Stimulated activated CD4-positive, alpha-beta T cell treated with anti-CD3 and anti-CD28 coated beads, Interleukin-1b, Interleukin-23, amount 100 ng/mL, for 4 hours (primary cell): Measurements from ENCODE around the gene WWOX.

Source experiments
- DNase-seq, 2 donors: peaks; one replicate each; pipeline ENCODE4 v3.0.0-alpha.2; 2020; ENCODE audit warnings: low read depth in 2 of 2

The WWOX gene

DNA sequence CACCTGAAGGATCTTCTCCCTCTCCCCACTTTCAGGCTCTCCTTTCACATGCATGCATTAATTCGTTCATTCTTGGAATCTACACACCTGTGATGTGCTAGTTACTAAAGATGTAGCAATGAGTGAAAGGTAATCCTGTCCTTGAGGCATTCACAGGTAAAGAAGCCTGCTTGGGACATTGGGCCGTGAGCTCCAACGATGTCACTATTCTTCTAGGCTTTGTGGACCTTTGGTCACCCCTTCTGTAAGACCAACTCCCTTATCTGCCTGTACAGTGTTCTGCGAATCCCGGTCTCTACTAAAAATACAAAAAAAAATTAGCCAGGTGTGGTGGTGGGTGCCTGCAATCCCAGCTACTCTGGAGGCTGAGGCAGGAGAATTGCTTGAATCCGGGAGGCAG lies 892.5 kb downstream of the WWOX start:
- no peak for DNase-seq

- DNase-seq, result no peak
These were observed 893.9 kb downstream of the WWOX start for GRCh38 chr16:78993346-78993745.

- no peak for DNase-seq
These were observed 894.8 kb downstream of the WWOX start for GRCh38 chr16:78994135-78994745.

- no peak for DNase-seq
These were observed 896.0 kb downstream of the WWOX start for GRCh38 chr16:78995441-78995840.

DNA sequence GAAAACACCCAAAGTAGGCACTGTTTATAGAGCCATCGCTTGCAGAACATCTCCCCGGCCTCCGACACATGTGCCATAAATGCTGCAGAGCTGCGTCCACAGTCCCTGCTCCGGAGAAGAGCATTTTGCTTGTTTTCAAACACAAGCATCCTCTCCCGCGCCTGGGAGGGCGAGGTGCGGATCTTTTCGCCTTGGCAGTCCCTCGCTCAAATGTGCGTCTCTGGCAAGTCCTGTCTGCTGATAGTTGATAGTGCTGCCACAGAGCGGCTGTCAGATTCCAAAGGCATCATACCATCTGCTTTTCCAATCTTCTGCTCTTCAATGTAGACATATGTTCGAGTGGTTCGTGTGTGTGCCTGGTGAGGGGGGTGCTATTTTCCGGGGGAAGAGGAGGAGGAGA lies 897.3 kb downstream of the WWOX start:
- DNase-seq, result no peak

DNA sequence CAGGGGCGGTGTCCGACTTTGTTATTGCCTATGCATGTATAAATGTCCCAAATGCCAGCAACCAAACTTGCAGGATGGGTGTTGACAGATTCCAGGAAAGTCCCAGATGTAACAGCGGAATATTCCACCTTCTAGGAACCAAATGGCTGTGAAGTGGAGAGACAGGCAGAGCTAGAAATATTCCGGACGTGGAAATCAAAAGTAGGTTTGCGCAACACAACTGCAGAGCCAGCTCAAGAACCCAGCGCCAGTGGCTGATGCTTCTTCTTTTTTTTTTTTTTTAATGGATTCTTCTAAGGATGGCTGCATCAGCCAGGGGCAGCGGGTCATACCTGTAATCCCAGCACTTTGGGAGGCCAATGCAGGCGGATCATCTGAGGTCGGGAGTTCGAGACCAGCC lies 899.4 kb downstream of the WWOX start:
- no peak for DNase-seq

DNA sequence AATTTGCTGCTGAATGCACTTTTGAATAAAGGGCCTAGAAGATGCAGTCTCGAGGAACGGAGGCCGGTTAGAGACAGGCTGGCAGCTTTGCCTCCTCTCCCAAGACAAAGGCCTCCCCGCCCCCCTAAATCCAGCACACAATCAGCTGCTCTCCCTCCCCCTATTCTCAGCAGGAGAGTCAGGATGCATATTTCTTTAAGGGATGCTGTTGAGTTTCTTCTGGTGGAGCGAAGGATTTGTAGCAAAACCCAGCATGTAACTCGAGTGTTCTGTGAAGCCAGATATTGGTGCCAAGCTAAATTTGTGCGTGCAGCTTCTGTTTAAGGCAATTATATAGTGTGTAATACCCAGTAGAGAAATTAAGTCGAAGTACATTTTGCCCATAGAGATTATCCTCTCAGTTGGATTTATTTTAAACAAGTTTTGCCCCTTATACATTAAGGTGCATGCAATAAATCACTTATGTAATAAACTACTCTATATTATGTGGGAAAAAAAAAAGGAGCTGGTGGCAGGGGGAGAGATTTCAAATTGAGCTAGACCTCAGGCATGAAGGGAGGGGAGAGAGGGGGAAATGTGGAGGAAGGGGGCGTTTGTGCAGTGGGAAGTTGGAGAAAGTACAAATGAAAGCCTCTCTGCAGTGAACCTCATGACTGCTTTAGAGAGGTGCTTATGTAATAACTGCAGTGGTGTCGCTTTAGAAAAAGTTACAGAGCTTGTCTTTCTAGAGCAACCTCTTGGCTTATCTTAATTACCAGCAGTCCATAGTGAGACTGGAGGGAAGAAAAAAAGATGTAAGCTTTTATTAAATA lies 901.9 kb downstream of the WWOX start:
- DNase-seq, result no peak

DNA sequence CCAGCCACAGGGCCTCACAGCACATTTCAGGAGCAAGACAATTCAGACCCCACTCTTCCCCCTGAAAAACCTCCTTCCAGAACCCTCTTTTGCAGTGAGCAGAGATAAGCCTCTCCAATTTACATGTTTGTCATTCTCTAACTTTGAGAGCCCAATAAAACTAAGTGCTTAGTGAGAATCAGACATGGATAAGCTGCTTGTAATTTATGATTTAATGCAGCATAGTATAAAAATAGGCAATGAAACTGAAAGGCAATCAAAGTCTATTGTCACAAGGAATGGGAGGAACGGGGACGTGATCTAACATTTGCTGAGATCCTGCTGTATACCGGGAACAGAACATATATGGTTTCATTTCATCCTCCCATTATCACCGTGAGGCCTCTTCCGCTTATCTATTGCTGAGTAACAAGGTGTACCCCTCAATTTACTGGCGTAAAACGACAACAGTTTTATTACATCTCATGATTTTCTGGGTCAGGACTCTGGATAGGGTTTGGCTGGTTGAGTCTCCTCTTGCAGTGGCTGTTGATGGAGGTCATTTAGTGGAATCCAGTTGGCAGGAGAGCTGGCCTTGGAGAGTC lies 903.7 kb downstream of the WWOX start:
- DNase-seq, result no peak

- no peak for DNase-seq
These were observed 904.9 kb downstream of the WWOX start for GRCh38 chr16:79004309-79004708.

DNA sequence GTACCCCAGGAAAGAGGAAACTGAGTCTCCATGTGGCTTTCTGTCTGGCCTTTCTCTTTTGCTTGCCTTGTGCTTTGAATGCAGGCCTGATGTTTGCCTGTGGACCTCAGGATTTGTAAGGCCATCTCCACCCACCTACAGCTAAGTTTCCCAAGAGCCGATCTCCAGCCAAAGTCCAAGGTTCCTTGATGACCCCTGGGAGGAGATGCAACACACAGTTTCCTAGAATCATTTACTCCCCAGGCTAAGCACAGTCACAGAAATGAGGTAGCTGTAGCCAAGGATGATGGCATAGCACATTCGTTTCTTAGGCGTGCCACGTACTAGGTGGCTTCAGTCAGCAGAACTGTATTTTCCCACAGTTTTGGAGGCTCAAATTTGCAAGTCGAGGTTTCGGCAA lies 905.6 kb downstream of the WWOX start:
- DNase-seq, result no peak

DNA sequence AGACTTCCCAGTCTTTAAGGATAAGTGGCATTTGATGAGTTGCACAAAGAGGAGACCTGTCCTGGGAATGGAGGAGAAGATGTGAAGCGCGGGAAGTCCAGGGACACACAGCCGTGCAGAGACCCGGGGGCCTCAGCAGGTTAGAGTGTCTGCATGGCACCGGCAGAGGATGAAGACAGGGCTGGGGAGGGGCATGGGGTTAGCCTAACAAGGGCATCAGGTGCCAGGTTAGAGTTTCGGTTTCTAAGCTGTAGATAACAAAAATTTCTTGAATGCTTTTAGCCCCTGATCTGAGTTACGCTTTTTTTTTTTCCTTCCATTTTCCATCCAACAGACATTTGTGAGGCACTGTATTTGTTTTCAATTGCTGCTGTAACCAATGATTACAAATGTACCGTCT lies 906.8 kb downstream of the WWOX start:
- no peak for DNase-seq

- no peak for DNase-seq
These were observed 907.3 kb downstream of the WWOX start for GRCh38 chr16:79006765-79007164.

DNA sequence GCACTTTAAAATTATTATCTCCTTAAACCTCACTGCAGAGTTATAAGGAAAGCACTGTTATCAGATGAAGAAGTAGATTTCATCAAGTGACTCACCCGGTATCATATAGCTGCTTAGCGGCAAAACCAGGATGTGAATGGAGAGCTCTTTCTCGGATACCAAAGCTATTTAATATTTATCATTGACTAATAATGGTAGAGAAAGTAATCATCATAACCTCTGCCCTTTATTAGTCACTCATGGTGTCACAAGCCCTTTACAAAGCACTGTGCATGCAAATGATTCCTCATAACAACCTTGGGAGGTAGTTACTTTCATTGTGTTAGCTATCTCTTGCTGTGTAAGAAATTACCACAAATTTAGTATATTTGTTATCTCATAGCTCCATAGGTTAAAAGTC lies 908.2 kb downstream of the WWOX start:
- no peak for DNase-seq

DNA sequence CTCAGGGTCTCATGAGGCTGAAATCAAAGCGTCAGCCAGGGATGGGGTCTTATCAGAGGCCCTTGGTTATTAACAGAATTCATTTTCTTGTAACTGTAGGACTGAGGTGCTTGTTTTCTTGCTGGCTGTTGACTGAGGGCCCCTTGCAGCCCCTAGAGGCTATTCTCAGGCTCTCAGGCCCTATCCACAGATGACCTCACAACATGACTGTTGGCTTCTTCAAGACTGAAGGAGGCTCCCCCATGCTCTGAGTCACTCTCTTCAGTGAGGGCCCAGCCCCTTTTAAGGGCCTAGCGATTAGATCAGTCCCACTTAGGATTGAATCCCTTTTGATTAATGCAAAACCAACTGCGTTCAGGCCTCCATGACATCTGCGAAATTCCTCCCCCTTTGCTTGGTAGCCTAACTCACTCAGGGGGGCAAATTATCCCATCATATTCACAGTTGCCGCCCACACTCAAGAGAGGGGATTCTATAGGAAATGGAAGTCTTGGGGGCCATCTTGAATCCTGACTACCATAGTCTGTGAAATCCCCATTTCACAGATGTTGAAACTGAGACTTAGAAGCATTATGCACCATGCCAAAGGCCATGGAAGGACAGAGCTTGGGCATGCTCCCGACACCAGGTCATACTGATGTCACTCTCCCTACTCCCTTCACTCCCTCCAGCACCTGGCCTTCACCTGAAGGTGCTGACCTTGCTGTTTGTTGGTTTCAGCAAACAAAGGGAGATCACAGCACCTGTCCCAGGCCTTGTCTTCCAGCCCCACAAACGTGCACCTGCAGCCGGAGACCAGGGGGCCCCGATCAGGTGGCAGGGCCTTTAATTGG lies 908.8 kb downstream of the WWOX start:
- no peak for DNase-seq

- DNase-seq, result no peak
These were observed 909.4 kb downstream of the WWOX start for GRCh38 chr16:79008869-79009179.

DNA sequence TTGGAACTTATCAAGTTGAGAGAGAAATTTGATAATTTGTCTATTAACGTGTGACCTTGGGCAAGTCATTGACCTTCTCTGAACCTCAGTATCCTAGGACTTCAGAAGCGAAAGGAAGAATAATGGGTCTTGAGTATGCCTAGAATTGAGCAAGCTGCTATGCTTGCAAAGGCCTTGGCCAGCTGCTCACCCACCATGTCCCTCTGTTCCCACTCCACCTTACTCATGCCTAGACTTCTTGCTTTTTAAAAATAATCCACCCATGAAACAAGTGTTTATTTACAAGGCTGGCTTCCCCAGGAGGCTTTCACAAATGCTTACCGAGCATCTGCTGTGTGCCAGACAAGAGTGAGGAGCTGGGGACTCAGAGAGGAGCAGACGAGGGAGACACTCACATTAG lies 910.4 kb downstream of the WWOX start:
- DNase-seq, result no peak

GRCh38 chr16:79011282-79011681 lies 911.8 kb downstream of the WWOX start:
- no peak for DNase-seq

DNA sequence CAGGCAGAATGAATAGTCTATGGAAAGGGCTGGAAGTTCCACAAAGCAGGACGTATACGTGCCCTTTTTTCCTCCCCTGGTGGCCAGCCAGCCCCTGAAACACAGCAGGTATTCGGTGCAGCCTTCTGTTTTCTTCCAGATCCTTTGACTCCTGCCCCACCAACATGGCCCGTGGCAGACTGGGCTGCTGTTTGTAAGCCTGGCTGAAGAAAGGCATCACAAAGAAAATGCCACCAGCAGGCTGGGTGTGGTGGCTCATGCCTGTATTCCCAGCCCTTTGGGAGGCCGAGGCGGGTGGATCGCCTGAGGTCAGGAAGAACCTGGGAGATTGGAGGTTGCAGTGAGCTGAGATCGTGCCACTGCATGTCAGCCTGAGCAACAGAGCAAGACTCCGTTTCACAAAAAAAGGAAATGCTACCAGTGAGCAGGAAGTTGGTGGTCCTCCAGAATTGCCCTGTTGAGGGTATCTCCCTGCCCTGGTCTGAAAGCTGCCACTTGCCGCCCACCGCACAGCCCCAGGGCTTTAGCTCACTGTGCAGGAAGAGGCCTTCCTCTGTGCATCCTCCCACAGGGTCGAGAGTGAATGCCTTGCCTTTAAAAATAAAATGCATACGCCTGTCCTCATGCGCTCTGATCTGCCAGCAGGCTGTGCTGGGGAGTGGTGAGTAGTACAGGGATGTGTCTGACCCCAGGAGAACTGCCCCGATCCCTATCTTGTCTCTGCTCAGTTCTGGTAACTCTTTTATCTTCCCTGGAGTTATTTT lies 913.4 kb downstream of the WWOX start:
- DNase-seq, result no peak

DNA sequence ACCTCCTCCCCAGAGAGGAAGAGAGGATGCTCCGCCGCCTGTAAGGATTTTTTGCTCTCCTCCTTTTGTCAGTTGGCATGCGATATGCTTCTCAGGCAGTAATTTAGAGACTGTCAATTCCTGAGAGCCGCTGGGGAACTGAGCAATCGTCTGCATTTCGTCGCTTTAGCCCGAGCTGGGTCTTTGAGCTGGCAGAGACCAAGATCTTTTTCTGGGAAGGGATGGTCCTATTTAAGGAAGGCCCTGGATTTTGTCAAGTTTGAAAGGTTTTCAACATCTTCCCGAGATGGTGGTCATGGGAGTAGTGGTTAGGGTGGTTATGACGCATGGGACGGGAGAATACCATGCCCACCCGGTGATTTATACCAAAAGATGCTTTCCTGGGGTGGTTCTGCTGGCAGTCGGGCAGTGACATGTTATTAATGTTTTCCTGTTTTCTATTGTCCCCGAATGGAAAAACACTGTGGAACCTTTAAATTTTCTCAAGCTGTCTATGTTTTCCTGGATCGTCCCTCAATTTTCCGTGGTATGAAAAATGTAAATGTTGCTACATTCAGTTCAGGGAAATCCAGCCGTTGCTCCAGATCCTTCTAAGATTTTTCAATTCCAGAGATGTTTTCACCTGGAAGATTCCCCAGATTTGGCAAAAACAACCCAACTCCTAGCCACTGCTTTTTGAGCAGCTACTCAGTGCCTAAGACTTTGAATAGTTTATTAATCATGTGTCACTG lies 914.6 kb downstream of the WWOX start:
- no peak for DNase-seq

- DNase-seq, result no peak
These were observed 919.4 kb downstream of the WWOX start for GRCh38 chr16:79018650-79019429.
